ENCODE measurements around the gene TRAK1.

Gene TRAK1

GRCh38 chr3:42097566-42097946 is 6.4 kb downstream of the TRAK1 start:
- H4K20me1 ChIP-seq (ENCODE audit: insufficient read depth, low read length): no peaks in the 10 kb centered on the region
- TF ChIP-seq EZH2phosphoT487 (IDR thresholded peaks at IDR 0.05; ENCODE audit: low read length) (no peak), CTCF (IDR thresholded peaks at IDR 0.05; ENCODE audit: low read length) (no peak), EZH2 (optimal IDR thresholded peaks at IDR 0.05; ENCODE audit: low read depth, low read length) (no peak)
- no peaks in the 10 kb centered on the region for H3K9me2 ChIP-seq (replicated peaks; ENCODE audit: insufficient read depth, low read length)
- no peaks in the 10 kb centered on the region for H3K9me3 ChIP-seq (replicated peaks; ENCODE audit: insufficient read depth, low read length)
- no peak overlapping the region for H3K4me2 ChIP-seq (ENCODE audit: low read depth, low read length)
- no peaks in the 10 kb centered on the region; the same call in 1 of the 2 replicates for H3F3A ChIP-seq (ENCODE audit: insufficient read depth, low read length)
- no peak for DNase-seq
- no peaks in the 10 kb centered on the region for H3K27me3 ChIP-seq (replicated peaks; ENCODE audit: insufficient read depth, low read length)
- no peak overlapping the region for H3K9ac ChIP-seq (ENCODE audit: low read length)
- H3K4me3 ChIP-seq (ENCODE audit: low read length): no peak overlapping the region
- no peak overlapping the region for H3K27ac ChIP-seq (ENCODE audit: low read length)
- H3K79me2 ChIP-seq (ENCODE audit: low read length): peaks cover 32% of the 10 kb centered on the region
- H2AFZ ChIP-seq (ENCODE audit: low read length): no peak overlapping the region
- H3K36me3 ChIP-seq (replicated peaks; ENCODE audit: insufficient read depth, low read length): no peaks in the 10 kb centered on the region
- H3K4me1 ChIP-seq (ENCODE audit: low read length): peaks cover 5% of the 10 kb centered on the region; the same call in 1 of the 2 replicates

GRCh38 chr3:42098171-42098570 is 7.0 kb downstream of the TRAK1 start:
- H3K36me3 ChIP-seq (replicated peaks; ENCODE audit: insufficient read depth, low read length): no peaks in the 10 kb centered on the region
- H3K9me2 ChIP-seq (replicated peaks; ENCODE audit: insufficient read depth, low read length): no peaks in the 10 kb centered on the region
- H3K27me3 ChIP-seq (replicated peaks; ENCODE audit: insufficient read depth, low read length): no peaks in the 10 kb centered on the region
- DNase-seq: no peak
- no peaks in the 10 kb centered on the region; the same call in 1 of the 2 replicates for H3F3A ChIP-seq (ENCODE audit: insufficient read depth, low read length)
- no peak overlapping the region for H3K27ac ChIP-seq (ENCODE audit: low read length)
- H3K9me3 ChIP-seq (replicated peaks; ENCODE audit: insufficient read depth, low read length): no peaks in the 10 kb centered on the region
- no peak overlapping the region for H3K4me2 ChIP-seq (ENCODE audit: low read depth, low read length)
- H3K9ac ChIP-seq (ENCODE audit: low read length): no peak overlapping the region
- no peak overlapping the region for H3K4me3 ChIP-seq (ENCODE audit: low read length)
- H3K4me1 ChIP-seq (ENCODE audit: low read length): peaks cover 2% of the 10 kb centered on the region; the same call in 1 of the 2 replicates
- H4K20me1 ChIP-seq (ENCODE audit: insufficient read depth, low read length): no peaks in the 10 kb centered on the region
- TF ChIP-seq CTCF (IDR thresholded peaks at IDR 0.05; ENCODE audit: low read length) (no peak), EZH2 (optimal IDR thresholded peaks at IDR 0.05; ENCODE audit: low read depth, low read length) (no peak), EZH2phosphoT487 (IDR thresholded peaks at IDR 0.05; ENCODE audit: low read length) (no peak)
- H3K79me2 ChIP-seq (ENCODE audit: low read length): peaks cover 35% of the 10 kb centered on the region
- H2AFZ ChIP-seq (ENCODE audit: low read length): no peak overlapping the region

GRCh38 chr3:42099020-42099765 is 8.0 kb downstream of the TRAK1 start:
- Histone ChIP-seq H3K9me3 (replicated peaks; ENCODE audit: insufficient read depth, low read length) (no peaks in the 10 kb centered on the region), H3F3A (ENCODE audit: insufficient read depth, low read length) (no peaks in the 10 kb centered on the region)

More at GRCh38 chr3:42099020-42099765, 8.0 kb downstream of the TRAK1 start:
- Histone ChIP-seq H3K4me1 (ENCODE audit: low read length) (no peaks in the 10 kb centered on the region), H4K20me1 (ENCODE audit: insufficient read depth, low read length) (no peaks in the 10 kb centered on the region), H3K36me3 (replicated peaks; ENCODE audit: insufficient read depth, low read length) (no peaks in the 10 kb centered on the region), H3K4me3 (ENCODE audit: low read length) (no peak overlapping the region), H3K9ac (ENCODE audit: low read length) (no peak overlapping the region), H3K27ac (ENCODE audit: low read length) (no peak overlapping the region), H3K9me2 (replicated peaks; ENCODE audit: insufficient read depth, low read length) (no peaks in the 10 kb centered on the region), H3K4me2 (ENCODE audit: low read depth, low read length) (no peak overlapping the region), H3K79me2 (ENCODE audit: low read length) (peaks cover 34% of the 10 kb centered on the region), H3K27me3 (replicated peaks; ENCODE audit: insufficient read depth, low read length) (no peaks in the 10 kb centered on the region), H2AFZ (ENCODE audit: low read length) (no peak overlapping the region)
- TF ChIP-seq EZH2phosphoT487 (IDR thresholded peaks at IDR 0.05; ENCODE audit: low read length) (no peak), CTCF (IDR thresholded peaks at IDR 0.05; ENCODE audit: low read length) (no peak), EZH2 (optimal IDR thresholded peaks at IDR 0.05; ENCODE audit: low read depth, low read length) (no peak)
- DNase-seq: no peak

All from MM.1S (cell line).